SK-N-SH (cell line): ENCODE data around the gene PABPN1. TPM values are rescaled to one million over a fixed set of nuclear protein-coding genes. Genes with fewer than 3 reads are reported as not detected.

ENCODE experiments used
- CTCF ChIA-PET: fragments of 300-600, 350-600 bp; formaldehyde crosslinking; extraction: SDS; loops from one replicate; lab custom pipeline; 2021; lab: Yijun Ruan, JAX
- POLR2A ChIA-PET: fragments of 350-600 bp; sonication (Branson Sonifier 250); formaldehyde crosslinking; extraction: SDS; loops from one replicate; lab custom pipeline; 2020; ENCODE audit warnings: antibody characterized with exemption, inconsistent platforms; lab: Yijun Ruan, JAX
- DNase-seq: peaks from one replicate; pipeline ENCODE4 v3.0.0; 2012
- H2AFZ ChIP-seq: fragments of 200-600 bp; sonication (generic); 2 replicates; pipeline ENCODE4 v1.8.1; 2016; ENCODE audit warnings: antibody characterized with exemption, mild to moderate bottlenecking, low read depth
- H3F3A ChIP-seq: fragments of 200-600 bp; sonication (generic); replicated peaks from 2 replicates; pipeline ENCODE3; 2016; ENCODE audit warnings: antibody characterized with exemption, mild to moderate bottlenecking; ENCODE audit not compliant: insufficient read depth
- H3K27ac ChIP-seq, 2 experiments: fragments of 200-500 bp in 1 of 2; fragments of 200-600 bp in 1 of 2; sonication (Bioruptor generic) in 1 of 2; sonication (generic), shearing (Covaris generic) in 1 of 2; 2 replicates each; pipeline versions ENCODE4 v1.5.1 to v1.6.1; 2014 to 2016; ENCODE audit warnings: low read depth in 2 of 2, inconsistent platforms in 1 of 2, low read length in 1 of 2, mild to moderate bottlenecking in 1 of 2, mixed read lengths in 1 of 2
- H3K27me3 ChIP-seq: fragments of 200-600 bp; sonication (generic), shearing (Covaris generic); 2 replicates; pipeline ENCODE4 v1.6.1; 2016; ENCODE audit warnings: mixed run types; ENCODE audit not compliant: insufficient read depth
- H3K36me3 ChIP-seq, 2 experiments: fragments of 200-500 bp in 1 of 2; fragments of 200-600 bp in 1 of 2; sonication (Bioruptor generic) in 1 of 2; sonication (generic) in 1 of 2; replicated peaks in 1 of 2; 2 replicates each; pipeline versions ENCODE3 to v1.5.1; 2014 to 2016; ENCODE audit warnings: low read length in 1 of 2, mild to moderate bottlenecking in 1 of 2; ENCODE audit not compliant: insufficient read depth in 2 of 2, control insufficient read depth in 1 of 2
- H3K4me1 ChIP-seq, 2 experiments: fragments of 200-500 bp in 1 of 2; fragments of 200-600 bp in 1 of 2; sonication (Bioruptor generic) in 1 of 2; sonication (generic), shearing (Covaris generic) in 1 of 2; 2 replicates each; pipeline versions ENCODE4 v1.5.1 to v1.6.1; 2014 to 2016; ENCODE audit warnings: low read depth in 1 of 2, low read length in 1 of 2, mixed run types in 1 of 2; ENCODE audit not compliant: insufficient read depth in 2 of 2, control insufficient read depth in 1 of 2
- H3K4me2 ChIP-seq: fragments of 200-600 bp; sonication (generic), shearing (Covaris generic); 2 replicates; pipeline ENCODE4 v1.6.1; 2017; ENCODE audit warnings: mixed run types
- H3K4me3 ChIP-seq, 2 experiments: fragments of 200-500 bp in 1 of 2; fragments of 200-600 bp in 1 of 2; sonication (Bioruptor generic) in 1 of 2; sonication (generic), shearing (Covaris generic) in 1 of 2; 2 replicates each; pipeline versions ENCODE4 v1.5.1 to v1.8.1; 2014 to 2016; ENCODE audit warnings: low read depth in 2 of 2, inconsistent platforms in 1 of 2, low read length in 1 of 2, mild to moderate bottlenecking in 1 of 2, mixed read lengths in 1 of 2, moderate library complexity in 1 of 2
- H3K79me2 ChIP-seq: fragments of 200-600 bp; sonication (generic); 2 replicates; pipeline ENCODE4 v1.8.1; 2017; ENCODE audit warnings: mild to moderate bottlenecking; ENCODE audit not compliant: insufficient read depth
- H3K9ac ChIP-seq: fragments of 200-600 bp; sonication (generic); 2 replicates; pipeline ENCODE4 v1.6.1; 2017; ENCODE audit warnings: mixed run types
- H3K9me2 ChIP-seq: fragments of 200-600 bp; sonication (generic); 2 replicates; pipeline ENCODE4 v1.6.1; 2017; ENCODE audit warnings: mixed run types
- H3K9me3 ChIP-seq: fragments of 200-600 bp; sonication (generic); 2 replicates; pipeline ENCODE4 v1.6.1; 2017; ENCODE audit warnings: mixed run types, mild to moderate bottlenecking, moderate library complexity
- H4K20me1 ChIP-seq: fragments of 200-600 bp; sonication (generic); 2 replicates; pipeline ENCODE4 v1.6.1; 2017; ENCODE audit warnings: mild to moderate bottlenecking, mixed run types; ENCODE audit not compliant: insufficient read depth
- FOSL2 ChIP-seq: IDR thresholded peaks from 2 replicates; pipeline ENCODE4 v1.4.0; 2012; ENCODE audit warnings: low read depth, mild to moderate bottlenecking, moderate library complexity, borderline replicate concordance
- MEF2A ChIP-seq: IDR thresholded peaks from 2 replicates; pipeline ENCODE4 v1.4.0; 2012; ENCODE audit warnings: low read depth, borderline replicate concordance
- NFIC ChIP-seq: IDR thresholded peaks from 2 replicates; pipeline ENCODE4 v1.4.0; 2012; ENCODE audit warnings: borderline replicate concordance
- SIN3A ChIP-seq: IDR thresholded peaks from 2 replicates; pipeline ENCODE4 v1.6.1; 2012; ENCODE audit warnings: low read depth, mild to moderate bottlenecking, low read length, moderate library complexity, borderline replicate concordance
- WGBS: methylation state at CpG from one replicate; pipeline ENCODE4 v1.1.6; 2017; ENCODE audit warnings: low lambda C conversion rate; 5-methylcytosine and 5-hydroxymethylcytosine counted together
- polyA plus RNA-seq, 3 experiments: library from polyadenylated mRNA; depleted of rRNA; stranded (reverse); fragments of >200 nt; gene quantifications; 2 replicates each; pipeline ENCODE4 v1.2.3, GENCODE V29; 2012
- TF ChIP-seq, protein P1 (sequence below): IDR thresholded peaks from 2 replicates; pipeline ENCODE4 v1.4.0; 2012; ENCODE audit warnings: low read depth, borderline replicate concordance
- TF ChIP-seq, protein P2 (sequence below): fragments of 150-350 bp; IDR thresholded peaks from 2 replicates; pipeline ENCODE4 v1.6.1; 2016; ENCODE audit warnings: mild to moderate bottlenecking, low read depth, low read length
- TF ChIP-seq, protein P3 (sequence below): IDR thresholded peaks from 2 replicates; pipeline ENCODE4 v1.4.0; 2012; ENCODE audit warnings: low read depth, borderline replicate concordance

Gene PABPN1
- polyA plus RNA-seq, 1 of the 3 experiments (the other 2 are of a cell fraction): 266 TPM

DNA sequence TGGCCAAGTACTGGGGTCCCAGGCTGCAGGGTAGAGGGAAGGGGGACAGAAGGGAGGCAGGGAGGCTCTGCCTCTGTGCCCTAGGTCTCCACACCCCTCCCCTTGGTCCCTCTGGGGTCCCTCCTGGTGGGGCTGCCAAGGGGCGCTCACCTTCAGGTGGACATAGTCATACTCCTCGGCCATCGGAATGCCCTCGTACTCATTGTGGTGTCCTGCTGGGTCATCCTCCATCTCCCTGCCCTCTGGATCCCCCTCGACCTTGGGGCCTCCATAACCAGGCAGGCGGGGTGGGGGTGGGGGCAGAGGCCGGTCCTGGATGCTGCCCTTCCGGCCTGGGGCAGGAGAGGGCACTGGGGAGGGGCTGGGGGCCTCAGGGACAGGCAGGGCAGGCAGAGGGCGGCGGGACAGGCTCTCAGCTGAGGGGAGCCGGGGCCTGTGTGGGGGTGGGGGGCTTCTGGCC lies 37.9 kb downstream of the PABPN1 start:
- Histone ChIP-seq H3F3A (no peaks in the 10 kb centered on the region), H4K20me1 (no peaks in the 10 kb centered on the region), H2AFZ (no peak overlapping the region), H3K9me2 (no peaks in the 10 kb centered on the region), H3K4me2 (no peak overlapping the region), H3K9ac (no peak overlapping the region), H3K36me3 (peaks cover 0 to 2% of the 10 kb centered on the region in 2 experiments), H3K79me2 (no peaks in the 10 kb centered on the region), H3K4me3 (no peak overlapping the region), H3K4me1 (peaks cover 0 to 5% of the 10 kb centered on the region in 2 experiments; a peak in 2 of 4 replicates), H3K9me3 (no peaks in the 10 kb centered on the region), H3K27me3 (no peaks in the 10 kb centered on the region), H3K27ac (no peak overlapping the region)
- DNase-seq: no peak
- WGBS: 91% methylated on average over 5 of the region's 11 CpGs
- POLR2A ChIA-PET: interaction anchor here (1.1 to 1.2 kb wide), 2 partner anchors 38 to 57 kb away, joined by 4 read pairs; partner anchors contain the start of gene PABPN1
- CTCF ChIA-PET: interaction anchor here (1.7 to 6.4 kb wide), 4 partner anchors 13 to 32 kb away, joined by 4 to 42 read pairs (median 9); no protein-coding TSS in a partner anchor
- TF ChIP-seq, protein P1, sequence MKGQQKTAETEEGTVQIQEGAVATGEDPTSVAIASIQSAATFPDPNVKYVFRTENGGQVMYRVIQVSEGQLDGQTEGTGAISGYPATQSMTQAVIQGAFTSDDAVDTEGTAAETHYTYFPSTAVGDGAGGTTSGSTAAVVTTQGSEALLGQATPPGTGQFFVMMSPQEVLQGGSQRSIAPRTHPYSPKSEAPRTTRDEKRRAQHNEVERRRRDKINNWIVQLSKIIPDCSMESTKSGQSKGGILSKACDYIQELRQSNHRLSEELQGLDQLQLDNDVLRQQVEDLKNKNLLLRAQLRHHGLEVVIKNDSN: no peak

DNA sequence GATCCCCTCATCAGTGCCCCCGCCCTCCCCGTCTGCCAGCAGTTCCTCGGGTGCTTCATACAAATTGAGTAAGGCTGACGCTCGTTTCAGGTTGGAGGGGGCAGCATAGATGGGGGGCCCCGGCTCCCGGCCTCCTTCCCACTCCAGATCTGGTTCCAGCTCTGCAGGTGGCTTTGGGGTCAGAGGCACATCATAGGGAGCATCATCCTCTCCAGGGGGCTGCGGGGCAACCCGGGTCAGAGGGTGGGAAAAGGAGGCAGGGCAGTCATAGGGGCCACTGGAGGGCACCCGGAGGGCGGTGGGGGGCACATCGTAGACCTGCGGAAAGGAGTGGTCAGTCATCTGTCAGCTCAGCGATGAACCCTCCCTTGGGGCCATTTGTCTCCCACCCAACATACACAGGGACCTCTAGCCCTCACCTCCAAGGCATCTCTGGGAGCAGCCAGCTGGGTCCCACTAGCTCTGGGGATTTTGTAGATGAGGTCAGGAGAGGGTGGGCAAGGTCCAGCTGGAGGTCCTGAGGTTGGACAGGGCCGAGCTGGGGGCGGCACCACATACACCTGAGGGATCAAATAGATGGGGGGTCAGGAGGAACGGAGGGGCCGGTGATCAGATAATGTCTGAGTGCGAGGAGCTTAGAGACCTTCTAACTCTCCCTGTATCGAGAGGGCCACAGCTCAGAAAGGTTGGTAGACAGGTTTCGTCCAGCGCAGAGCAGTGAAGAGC lies 38.6 kb downstream of the PABPN1 start:
- no peaks in the 10 kb centered on the region for H3K27me3 ChIP-seq
- no peaks in the 10 kb centered on the region for H3K9me2 ChIP-seq
- TF ChIP-seq MEF2A (no peak), NFIC (no peak), SIN3A (no peak), FOSL2 (no peak)
- TF ChIP-seq, protein P2, sequence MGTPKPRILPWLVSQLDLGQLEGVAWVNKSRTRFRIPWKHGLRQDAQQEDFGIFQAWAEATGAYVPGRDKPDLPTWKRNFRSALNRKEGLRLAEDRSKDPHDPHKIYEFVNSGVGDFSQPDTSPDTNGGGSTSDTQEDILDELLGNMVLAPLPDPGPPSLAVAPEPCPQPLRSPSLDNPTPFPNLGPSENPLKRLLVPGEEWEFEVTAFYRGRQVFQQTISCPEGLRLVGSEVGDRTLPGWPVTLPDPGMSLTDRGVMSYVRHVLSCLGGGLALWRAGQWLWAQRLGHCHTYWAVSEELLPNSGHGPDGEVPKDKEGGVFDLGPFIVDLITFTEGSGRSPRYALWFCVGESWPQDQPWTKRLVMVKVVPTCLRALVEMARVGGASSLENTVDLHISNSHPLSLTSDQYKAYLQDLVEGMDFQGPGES: no peak
- TF ChIP-seq, protein P3, sequence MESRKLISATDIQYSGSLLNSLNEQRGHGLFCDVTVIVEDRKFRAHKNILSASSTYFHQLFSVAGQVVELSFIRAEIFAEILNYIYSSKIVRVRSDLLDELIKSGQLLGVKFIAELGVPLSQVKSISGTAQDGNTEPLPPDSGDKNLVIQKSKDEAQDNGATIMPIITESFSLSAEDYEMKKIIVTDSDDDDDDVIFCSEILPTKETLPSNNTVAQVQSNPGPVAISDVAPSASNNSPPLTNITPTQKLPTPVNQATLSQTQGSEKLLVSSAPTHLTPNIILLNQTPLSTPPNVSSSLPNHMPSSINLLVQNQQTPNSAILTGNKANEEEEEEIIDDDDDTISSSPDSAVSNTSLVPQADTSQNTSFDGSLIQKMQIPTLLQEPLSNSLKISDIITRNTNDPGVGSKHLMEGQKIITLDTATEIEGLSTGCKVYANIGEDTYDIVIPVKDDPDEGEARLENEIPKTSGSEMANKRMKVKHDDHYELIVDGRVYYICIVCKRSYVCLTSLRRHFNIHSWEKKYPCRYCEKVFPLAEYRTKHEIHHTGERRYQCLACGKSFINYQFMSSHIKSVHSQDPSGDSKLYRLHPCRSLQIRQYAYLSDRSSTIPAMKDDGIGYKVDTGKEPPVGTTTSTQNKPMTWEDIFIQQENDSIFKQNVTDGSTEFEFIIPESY: no peak
- TF ChIP-seq, all 33 proteins: peak for 0
- CTCF ChIA-PET: interaction anchor here (1.0 to 6.4 kb wide), 6 partner anchors 14 to 38 kb away, joined by 3 to 42 read pairs (median 6); no protein-coding TSS in a partner anchor
- no peak overlapping the region for H3K4me2 ChIP-seq
- no peaks in the 10 kb centered on the region for H3F3A ChIP-seq
- POLR2A ChIA-PET: interaction anchor here (1.1 to 1.2 kb wide), 3 partner anchors 33 to 58 kb away, joined by 4 read pairs; partner anchors contain the start of gene PABPN1
- H2AFZ ChIP-seq: no peak overlapping the region
- H3K4me3 ChIP-seq: no peak overlapping the region
- peaks cover 6% of the 10 kb centered on the region; the same call in 1 of the 2 replicates for H3K79me2 ChIP-seq
- H3K4me1 ChIP-seq: peaks cover 0 to 8% of the 10 kb centered on the region in 2 experiments; a peak in 2 of 4 replicates
- no peaks in the 10 kb centered on the region for H4K20me1 ChIP-seq
- H3K27ac ChIP-seq: no peak overlapping the region
- DNase-seq: no peak
- H3K9ac ChIP-seq: no peak overlapping the region
- 83% methylated on average over 19 of the region's 22 CpGs for WGBS
- peaks cover 0 to 2% of the 10 kb centered on the region in 2 experiments for H3K36me3 ChIP-seq
- H3K9me3 ChIP-seq: no peaks in the 10 kb centered on the region
